ENCODE data around the gene NDUFB10. TPM values are rescaled to one million over a fixed set of nuclear protein-coding genes. Genes with fewer than 3 reads are reported as not detected.
A peak's percentile ranks its signal among the peaks of the same experiment; 100 is the strongest.

The NDUFB10 gene
- total RNA-seq, 3 donors from 2014 or later (not counting 1 experiment from before 2014, with no cell fraction given): 54.5 to 61.1 (median 59.5) TPM

DNA sequence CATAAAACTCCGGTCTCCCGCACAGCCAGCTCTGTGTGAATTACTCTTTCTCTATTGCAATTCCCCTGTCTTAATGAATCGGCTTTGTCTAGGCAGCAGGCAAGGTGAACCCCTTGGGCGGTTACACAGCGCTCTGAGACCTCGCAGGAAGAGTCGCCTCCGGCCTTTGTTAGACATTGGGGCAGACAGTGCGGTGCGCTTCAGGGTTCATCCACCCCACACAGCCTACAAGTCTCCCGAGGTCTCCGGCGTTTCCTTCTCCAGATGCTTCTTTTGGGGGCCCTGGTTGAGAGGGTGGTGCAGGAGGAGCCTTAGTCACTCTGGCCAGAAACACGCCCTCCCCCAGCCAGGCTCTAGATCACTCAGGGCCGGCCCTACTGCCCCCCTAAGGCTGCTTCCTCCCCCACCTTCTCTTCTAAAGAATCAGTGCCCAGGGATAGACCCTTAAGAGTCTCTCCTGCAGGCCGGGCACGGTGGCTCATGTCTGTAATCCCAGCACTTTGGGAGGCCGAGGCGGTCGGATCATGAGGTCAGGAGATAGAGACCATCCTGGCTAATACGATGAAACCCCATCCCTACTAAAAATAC, 14.6 kb upstream of the NDUFB10 start:
- Histone ChIP-seq H3K27ac (ENCODE audit: low read length) (no peak overlapping the region), H3K36me3 (ENCODE audit: control insufficient read depth, insufficient read depth, low read length) (no peaks in the 10 kb centered on the region), H3K4me1 (ENCODE audit: control insufficient read depth, insufficient read depth, low read length) (peaks cover 27% of the 10 kb centered on the region), H3K27me3 (ENCODE audit: control insufficient read depth, insufficient read depth, low read length) (no peaks in the 10 kb centered on the region), H3K9me3 (ENCODE audit: control insufficient read depth, insufficient read depth, low read length) (no peaks in the 10 kb centered on the region), H3K4me3 (ENCODE audit: low read length) (no peak overlapping the region)
- H3K36me3 Mint-ChIP-seq: no peaks in the 10 kb centered on the region
- no peak for ATAC-seq
- no peaks in the 10 kb centered on the region for H3K27me3 Mint-ChIP-seq (ENCODE audit: low read depth in 2 of 2)
- H3K4me1 Mint-ChIP-seq: peaks cover 6 to 24% of the 10 kb centered on the region in 2 donors
- H3K9me3 Mint-ChIP-seq: no peaks in the 10 kb centered on the region
- WGBS (ENCODE audit: insufficient coverage): 94% methylated on average over 18 of the region's 21 CpGs
- no peak for DNase-seq
- peak overlapping the region; percentile 75 for H3K4me3 Mint-ChIP-seq
- TF ChIP-seq CTCF (IDR thresholded peaks at IDR 0.05): no peak
- H3K27ac Mint-ChIP-seq: peak overlapping the region; percentile 74 to 91
- intact Hi-C loops (cut with micrococcal nuclease): no loop called here

DNA sequence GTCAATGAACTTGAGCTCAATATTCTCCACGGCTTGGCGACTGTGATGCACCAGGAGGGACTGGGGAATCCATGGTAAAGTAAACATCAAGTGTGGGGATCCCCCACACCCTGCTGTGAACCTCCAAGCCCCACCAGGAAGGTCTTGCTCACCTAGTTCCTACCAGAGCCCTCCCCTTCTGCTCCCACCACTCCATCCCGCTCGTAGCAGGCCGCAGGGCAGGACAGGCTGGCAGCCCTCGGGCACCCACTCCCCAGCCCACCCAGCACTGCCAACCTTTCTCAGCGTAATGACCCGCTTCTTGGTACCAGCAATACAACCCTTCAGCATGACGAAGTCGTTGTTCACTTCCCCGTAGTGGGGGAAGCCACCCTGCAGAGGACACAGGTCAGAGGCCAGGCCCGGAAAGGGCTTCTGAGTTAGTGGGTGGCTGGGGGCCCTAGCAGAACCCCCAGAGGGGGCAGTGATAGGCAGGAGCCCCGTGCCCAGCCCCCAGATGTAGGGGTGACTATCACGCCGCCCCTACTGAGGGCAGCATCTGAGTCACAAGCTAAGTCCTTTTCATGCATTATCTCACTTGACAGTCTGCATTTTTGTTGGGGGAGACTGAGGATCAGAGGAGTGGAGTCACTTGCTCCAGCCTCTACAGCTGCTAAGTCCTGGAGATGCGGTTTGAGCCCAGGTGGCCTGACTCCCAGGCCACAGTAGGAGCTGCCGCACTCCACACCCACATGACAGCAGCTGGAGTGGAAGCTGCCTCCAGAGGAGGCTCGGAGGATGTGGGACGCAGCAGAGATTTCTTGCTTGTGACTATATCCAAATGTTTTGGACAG, 13.6 kb upstream of the NDUFB10 start:
- no peak for DNase-seq
- TF ChIP-seq CTCF (IDR thresholded peaks at IDR 0.05): no peak
- Histone ChIP-seq H3K36me3 (ENCODE audit: control insufficient read depth, insufficient read depth, low read length) (no peaks in the 10 kb centered on the region), H3K27ac (ENCODE audit: low read length) (no peak overlapping the region), H3K4me3 (ENCODE audit: low read length) (no peak overlapping the region), H3K27me3 (ENCODE audit: control insufficient read depth, insufficient read depth, low read length) (no peaks in the 10 kb centered on the region), H3K9me3 (ENCODE audit: control insufficient read depth, insufficient read depth, low read length) (no peaks in the 10 kb centered on the region), H3K4me1 (ENCODE audit: control insufficient read depth, insufficient read depth, low read length) (peaks cover 26% of the 10 kb centered on the region)
- WGBS (ENCODE audit: insufficient coverage): 86% methylated on average over 19 of the region's 19 CpGs
- Mint-ChIP-seq H3K27ac (no peak overlapping the region), H3K36me3 (no peaks in the 10 kb centered on the region), H3K4me1 (peaks cover 6 to 24% of the 10 kb centered on the region in 2 donors), H3K4me3 (no peak overlapping the region), H3K27me3 (ENCODE audit: low read depth in 2 of 2) (no peaks in the 10 kb centered on the region), H3K9me3 (no peaks in the 10 kb centered on the region)
- no peak for ATAC-seq
- intact Hi-C loops (cut with micrococcal nuclease): no loop called here

GRCh38 chr16:1946495-1947368, 12.6 kb upstream of the NDUFB10 start:
- no peaks in the 10 kb centered on the region for H3K36me3 Mint-ChIP-seq
- H3K27ac ChIP-seq (ENCODE audit: low read length): no peak overlapping the region
- intact Hi-C loops (cut with micrococcal nuclease): no loop called here
- H3K4me1 ChIP-seq (ENCODE audit: control insufficient read depth, insufficient read depth, low read length): peaks cover 16% of the 10 kb centered on the region
- H3K36me3 ChIP-seq (ENCODE audit: control insufficient read depth, insufficient read depth, low read length): no peaks in the 10 kb centered on the region
- WGBS (ENCODE audit: insufficient coverage): 91% methylated on average over 38 of the region's 38 CpGs
- H3K4me1 Mint-ChIP-seq: peaks cover 6 to 22% of the 10 kb centered on the region in 2 donors
- H3K9me3 Mint-ChIP-seq: no peaks in the 10 kb centered on the region
- H3K4me3 Mint-ChIP-seq: no peak overlapping the region
- H3K4me3 ChIP-seq (ENCODE audit: low read length): no peak overlapping the region
- no peaks in the 10 kb centered on the region for H3K27me3 ChIP-seq (ENCODE audit: control insufficient read depth, insufficient read depth, low read length)
- no peak for ATAC-seq
- DNase-seq: no peak
- no peak overlapping the region for H3K27ac Mint-ChIP-seq
- no peaks in the 10 kb centered on the region for H3K27me3 Mint-ChIP-seq (ENCODE audit: low read depth in 2 of 2)
- H3K9me3 ChIP-seq (ENCODE audit: control insufficient read depth, insufficient read depth, low read length): no peaks in the 10 kb centered on the region
- no peak for TF ChIP-seq CTCF (IDR thresholded peaks at IDR 0.05)

Measured in natural killer cell (primary cell).